ENCODE results near the gene EXOC3.

Gene EXOC3

DNA sequence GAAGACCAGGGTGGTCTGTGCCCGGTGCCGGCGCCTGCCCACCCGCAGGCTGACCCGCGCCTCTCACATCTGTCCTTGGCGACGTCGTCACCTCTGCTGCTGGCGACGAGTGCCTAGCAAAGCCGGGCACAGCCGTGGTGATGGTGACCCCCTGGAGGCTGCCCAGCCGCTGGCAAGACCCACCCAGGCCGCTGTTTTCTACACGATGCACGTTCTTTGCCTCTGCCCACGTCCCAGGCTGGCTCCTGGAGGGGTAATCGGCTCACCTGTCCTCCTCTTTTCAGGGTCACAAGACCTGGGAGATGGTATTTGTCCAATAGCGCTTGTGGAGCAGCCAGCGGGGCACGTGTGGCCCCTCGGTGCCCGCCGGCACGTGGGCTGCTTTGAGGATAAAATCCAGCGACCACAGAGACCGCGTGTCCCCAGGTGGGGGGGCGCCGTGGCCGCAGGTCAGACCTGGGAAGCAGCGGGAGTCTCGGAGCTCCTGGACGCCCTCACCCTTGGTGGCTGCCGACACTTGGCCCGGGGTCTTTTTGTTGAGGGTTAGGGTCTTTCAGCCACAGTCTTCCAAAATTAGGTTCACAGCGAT is 51.8 kb downstream of the EXOC3 start:
- TF ChIP-seq POLR2AphosphoS5 (IDR thresholded peaks at IDR 0.05; ENCODE audit: low read depth) (no peak), SPI1 (IDR thresholded peaks at IDR 0.05; ENCODE audit: borderline replicate concordance, low read depth) (no peak), GABPA (IDR thresholded peaks at IDR 0.05; ENCODE audit: low read depth) (no peak), CTCF (IDR thresholded peaks at IDR 0.05; ENCODE audit: insufficient read depth, low read length) (no peak)
- TF ChIP-seq, protein P1, sequence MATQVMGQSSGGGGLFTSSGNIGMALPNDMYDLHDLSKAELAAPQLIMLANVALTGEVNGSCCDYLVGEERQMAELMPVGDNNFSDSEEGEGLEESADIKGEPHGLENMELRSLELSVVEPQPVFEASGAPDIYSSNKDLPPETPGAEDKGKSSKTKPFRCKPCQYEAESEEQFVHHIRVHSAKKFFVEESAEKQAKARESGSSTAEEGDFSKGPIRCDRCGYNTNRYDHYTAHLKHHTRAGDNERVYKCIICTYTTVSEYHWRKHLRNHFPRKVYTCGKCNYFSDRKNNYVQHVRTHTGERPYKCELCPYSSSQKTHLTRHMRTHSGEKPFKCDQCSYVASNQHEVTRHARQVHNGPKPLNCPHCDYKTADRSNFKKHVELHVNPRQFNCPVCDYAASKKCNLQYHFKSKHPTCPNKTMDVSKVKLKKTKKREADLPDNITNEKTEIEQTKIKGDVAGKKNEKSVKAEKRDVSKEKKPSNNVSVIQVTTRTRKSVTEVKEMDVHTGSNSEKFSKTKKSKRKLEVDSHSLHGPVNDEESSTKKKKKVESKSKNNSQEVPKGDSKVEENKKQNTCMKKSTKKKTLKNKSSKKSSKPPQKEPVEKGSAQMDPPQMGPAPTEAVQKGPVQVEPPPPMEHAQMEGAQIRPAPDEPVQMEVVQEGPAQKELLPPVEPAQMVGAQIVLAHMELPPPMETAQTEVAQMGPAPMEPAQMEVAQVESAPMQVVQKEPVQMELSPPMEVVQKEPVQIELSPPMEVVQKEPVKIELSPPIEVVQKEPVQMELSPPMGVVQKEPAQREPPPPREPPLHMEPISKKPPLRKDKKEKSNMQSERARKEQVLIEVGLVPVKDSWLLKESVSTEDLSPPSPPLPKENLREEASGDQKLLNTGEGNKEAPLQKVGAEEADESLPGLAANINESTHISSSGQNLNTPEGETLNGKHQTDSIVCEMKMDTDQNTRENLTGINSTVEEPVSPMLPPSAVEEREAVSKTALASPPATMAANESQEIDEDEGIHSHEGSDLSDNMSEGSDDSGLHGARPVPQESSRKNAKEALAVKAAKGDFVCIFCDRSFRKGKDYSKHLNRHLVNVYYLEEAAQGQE (IDR thresholded peaks at IDR 0.05; ENCODE audit: insufficient replicate concordance, low read depth), result no peak
- Histone ChIP-seq H3K4me3 (replicated peaks; ENCODE audit: insufficient read depth, low read length) (no peak overlapping the region), H3K27ac (replicated peaks) (no peak overlapping the region), H3K27me3 (ENCODE audit: insufficient read depth, poor library complexity, severe bottlenecking) (peaks cover 4% of the 10 kb centered on the region)
- no peak for DNase-seq (ENCODE audit: low read depth in 1 of 2, low spot score in 1 of 2)

DNA sequence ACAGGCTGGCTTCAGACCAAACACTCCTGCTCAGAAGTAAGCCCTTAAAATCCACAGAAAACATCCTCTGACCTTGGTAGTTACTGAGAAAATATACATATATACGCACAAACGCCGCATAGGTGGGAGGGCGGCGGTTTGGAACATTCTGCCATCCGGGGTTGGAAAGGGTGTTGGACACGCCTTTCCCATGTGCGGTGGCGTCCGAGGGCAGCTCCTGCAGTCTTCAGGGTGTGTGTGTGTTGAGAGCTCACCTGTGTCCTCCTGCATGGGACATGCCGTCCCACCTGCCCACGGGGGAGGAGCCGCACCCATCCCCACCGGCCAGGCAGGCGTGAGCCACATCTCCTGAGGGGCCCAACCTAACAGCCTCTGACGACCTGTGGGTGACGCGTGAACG is 53.1 kb downstream of the EXOC3 start:
- no peak for DNase-seq (ENCODE audit: low read depth in 1 of 2, low spot score in 1 of 2)
- Histone ChIP-seq H3K27ac (replicated peaks) (no peak overlapping the region), H3K4me3 (replicated peaks; ENCODE audit: insufficient read depth, low read length) (no peak overlapping the region), H3K27me3 (ENCODE audit: insufficient read depth, poor library complexity, severe bottlenecking) (peaks cover 4% of the 10 kb centered on the region)
- TF ChIP-seq CTCF (IDR thresholded peaks at IDR 0.05; ENCODE audit: insufficient read depth, low read length) (no peak), SPI1 (IDR thresholded peaks at IDR 0.05; ENCODE audit: borderline replicate concordance, low read depth) (no peak), POLR2AphosphoS5 (IDR thresholded peaks at IDR 0.05; ENCODE audit: low read depth) (no peak), GABPA (IDR thresholded peaks at IDR 0.05; ENCODE audit: low read depth) (no peak)
- TF ChIP-seq, protein P1 (IDR thresholded peaks at IDR 0.05; ENCODE audit: insufficient replicate concordance, low read depth), result no peak

GRCh38 chr5:497090-497700 is 54.2 kb downstream of the EXOC3 start:
- Histone ChIP-seq H3K27ac (replicated peaks) (no peak overlapping the region), H3K4me3 (replicated peaks; ENCODE audit: insufficient read depth, low read length) (no peak overlapping the region), H3K27me3 (ENCODE audit: insufficient read depth, poor library complexity, severe bottlenecking) (peaks cover 4% of the 10 kb centered on the region)
- no peak for DNase-seq (ENCODE audit: low read depth in 1 of 2, low spot score in 1 of 2)
- no peak for TF ChIP-seq CTCF (IDR thresholded peaks at IDR 0.05; ENCODE audit: insufficient read depth, low read length)
- TF ChIP-seq, protein P1 (IDR thresholded peaks at IDR 0.05; ENCODE audit: insufficient replicate concordance, low read depth), result no peak
- TF ChIP-seq GABPA (IDR thresholded peaks at IDR 0.05; ENCODE audit: low read depth), result no peak
- TF ChIP-seq POLR2AphosphoS5 (IDR thresholded peaks at IDR 0.05; ENCODE audit: low read depth), result no peak

Measured in HL-60 (cell line).